ENCODE results near the gene TTC28. TPM values are rescaled to one million over a fixed set of nuclear protein-coding genes. Genes with fewer than 3 reads are reported as not detected.

The TTC28 gene
- polyA plus RNA-seq, 1 donor from 2014 or later: 14.8 TPM

DNA sequence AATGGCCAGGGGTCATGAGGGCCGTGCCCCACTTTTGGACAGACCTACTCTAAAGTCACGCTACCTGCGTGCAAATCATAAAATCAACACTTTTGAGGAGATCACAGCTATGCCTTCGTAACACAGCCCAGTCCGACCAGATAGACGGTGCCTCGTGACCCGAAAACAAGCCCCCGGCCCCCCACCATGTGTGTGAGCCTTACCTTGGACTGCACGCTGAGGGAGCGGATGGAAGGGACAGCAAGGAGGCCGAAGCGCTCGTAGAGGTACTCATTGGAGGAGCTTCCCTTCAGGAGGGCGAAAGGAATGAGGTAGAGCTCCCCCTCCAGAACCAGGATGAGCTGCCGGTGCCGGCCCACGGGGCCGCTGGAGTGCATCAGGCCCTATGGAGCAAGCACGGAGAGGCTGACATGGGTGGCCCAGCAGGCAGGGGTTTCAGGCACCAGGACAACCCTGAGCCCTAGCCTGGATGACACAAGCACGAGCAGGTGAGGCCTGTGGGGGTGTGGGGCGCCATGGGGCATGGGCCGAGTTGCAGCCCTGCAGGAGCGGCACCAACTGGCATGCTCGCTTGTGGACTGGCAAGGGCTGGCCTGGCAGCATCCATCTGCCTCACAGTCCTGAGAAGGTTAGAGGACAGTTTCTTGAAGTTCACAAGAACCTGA lies 678.3 kb downstream of the TTC28 start:
- H4K20me1 ChIP-seq (ENCODE audit: insufficient read depth): no peaks in the 10 kb centered on the region

DNA sequence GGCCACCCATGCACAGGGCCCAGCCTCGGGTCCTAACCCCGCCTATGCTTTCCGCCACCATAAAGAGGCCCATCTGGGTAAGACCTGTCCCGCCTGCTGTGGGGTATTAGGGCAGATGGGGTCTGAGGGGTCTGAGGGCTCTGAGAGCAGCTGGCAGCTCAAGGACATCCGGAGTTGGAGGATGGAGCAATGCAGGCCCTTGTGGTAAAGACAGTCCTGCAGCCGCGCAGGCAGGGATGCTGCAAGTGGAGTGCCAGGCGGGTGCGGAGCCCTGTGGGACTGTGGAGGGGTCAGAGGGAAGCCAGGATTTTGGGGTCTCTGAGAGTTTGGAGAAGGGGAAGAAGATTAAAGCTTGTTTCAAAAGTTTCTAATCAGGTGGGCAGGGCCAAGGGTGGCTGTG lies 679.3 kb downstream of the TTC28 start:
- H3F3A ChIP-seq (ENCODE audit: insufficient read depth, low read length, poor library complexity, severe bottlenecking): no peaks in the 10 kb centered on the region
- no peaks in the 10 kb centered on the region for H3K27me3 ChIP-seq (ENCODE audit: insufficient read depth, low read depth, low read length)
- no peak overlapping the region for H3K4me2 ChIP-seq (ENCODE audit: low read length)
- H3K4me3 ChIP-seq (ENCODE audit: low read length): no peak overlapping the region
- no peaks in the 10 kb centered on the region for H3K36me3 ChIP-seq (ENCODE audit: insufficient read depth, low read length)
- no peak overlapping the region for H3K9ac ChIP-seq (ENCODE audit: low read length)
- no peaks in the 10 kb centered on the region for H3K79me2 ChIP-seq (replicated peaks; ENCODE audit: insufficient read depth, low read length)
- H2AFZ ChIP-seq (ENCODE audit: low read depth, low read length): no peak overlapping the region
- H3K9me2 ChIP-seq (ENCODE audit: insufficient read depth, low read length): no peaks in the 10 kb centered on the region
- H4K20me1 ChIP-seq (ENCODE audit: insufficient read depth): no peaks in the 10 kb centered on the region
- no peaks in the 10 kb centered on the region for H3K9me3 ChIP-seq (ENCODE audit: low read length)
- no peak overlapping the region for H3K27ac ChIP-seq (ENCODE audit: low read length)
- no peak for TF ChIP-seq TAF1 (IDR thresholded peaks at IDR 0.05; ENCODE audit: low read depth)
- no peak for TF ChIP-seq RAD21 (conservative IDR thresholded peaks at IDR 0.05)
- TF ChIP-seq MXI1 (conservative IDR thresholded peaks at IDR 0.05; ENCODE audit: poor library complexity, severe bottlenecking): no peak
- no peak for TF ChIP-seq EP300 (conservative IDR thresholded peaks at IDR 0.05; ENCODE audit: poor library complexity, severe bottlenecking)
- no peak for TF ChIP-seq EZH2 (IDR thresholded peaks at IDR 0.05; ENCODE audit: borderline replicate concordance, insufficient read depth, low read length, poor library complexity, severe bottlenecking)
- TF ChIP-seq SMC3 (conservative IDR thresholded peaks at IDR 0.05; ENCODE audit: poor library complexity): no peak
- no peak for TF ChIP-seq POLR2AphosphoS5 (IDR thresholded peaks at IDR 0.05)
- TF ChIP-seq, protein P1, sequence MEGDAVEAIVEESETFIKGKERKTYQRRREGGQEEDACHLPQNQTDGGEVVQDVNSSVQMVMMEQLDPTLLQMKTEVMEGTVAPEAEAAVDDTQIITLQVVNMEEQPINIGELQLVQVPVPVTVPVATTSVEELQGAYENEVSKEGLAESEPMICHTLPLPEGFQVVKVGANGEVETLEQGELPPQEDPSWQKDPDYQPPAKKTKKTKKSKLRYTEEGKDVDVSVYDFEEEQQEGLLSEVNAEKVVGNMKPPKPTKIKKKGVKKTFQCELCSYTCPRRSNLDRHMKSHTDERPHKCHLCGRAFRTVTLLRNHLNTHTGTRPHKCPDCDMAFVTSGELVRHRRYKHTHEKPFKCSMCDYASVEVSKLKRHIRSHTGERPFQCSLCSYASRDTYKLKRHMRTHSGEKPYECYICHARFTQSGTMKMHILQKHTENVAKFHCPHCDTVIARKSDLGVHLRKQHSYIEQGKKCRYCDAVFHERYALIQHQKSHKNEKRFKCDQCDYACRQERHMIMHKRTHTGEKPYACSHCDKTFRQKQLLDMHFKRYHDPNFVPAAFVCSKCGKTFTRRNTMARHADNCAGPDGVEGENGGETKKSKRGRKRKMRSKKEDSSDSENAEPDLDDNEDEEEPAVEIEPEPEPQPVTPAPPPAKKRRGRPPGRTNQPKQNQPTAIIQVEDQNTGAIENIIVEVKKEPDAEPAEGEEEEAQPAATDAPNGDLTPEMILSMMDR (IDR thresholded peaks at IDR 0.05; ENCODE audit: poor library complexity, severe bottlenecking): no peak

More for the DNA sequence above, 678.3 kb downstream of the TTC28 start:
- no peak overlapping the region for H3K27ac ChIP-seq (ENCODE audit: low read length)
- no peak overlapping the region for H3K9ac ChIP-seq (ENCODE audit: low read length)
- TF ChIP-seq MXI1 (conservative IDR thresholded peaks at IDR 0.05; ENCODE audit: poor library complexity, severe bottlenecking) (no peak), RAD21 (conservative IDR thresholded peaks at IDR 0.05) (no peak), POLR2AphosphoS5 (IDR thresholded peaks at IDR 0.05) (no peak), TAF1 (IDR thresholded peaks at IDR 0.05; ENCODE audit: low read depth) (no peak), EP300 (conservative IDR thresholded peaks at IDR 0.05; ENCODE audit: poor library complexity, severe bottlenecking) (no peak), REST (IDR thresholded peaks at IDR 0.05; ENCODE audit: borderline replicate concordance) (no peak), EZH2 (IDR thresholded peaks at IDR 0.05; ENCODE audit: borderline replicate concordance, insufficient read depth, low read length, poor library complexity, severe bottlenecking) (no peak), SMC3 (conservative IDR thresholded peaks at IDR 0.05; ENCODE audit: poor library complexity) (no peak)
- TF ChIP-seq, protein P1 (IDR thresholded peaks at IDR 0.05; ENCODE audit: poor library complexity, severe bottlenecking): no peak
- no peak overlapping the region for H2AFZ ChIP-seq (ENCODE audit: low read depth, low read length)
- H3K9me3 ChIP-seq (ENCODE audit: low read length): no peaks in the 10 kb centered on the region
- no peaks in the 10 kb centered on the region for H3F3A ChIP-seq (ENCODE audit: insufficient read depth, low read length, poor library complexity, severe bottlenecking)
- no peak overlapping the region for H3K4me2 ChIP-seq (ENCODE audit: low read length)
- no peaks in the 10 kb centered on the region for H3K79me2 ChIP-seq (replicated peaks; ENCODE audit: insufficient read depth, low read length)
- no peaks in the 10 kb centered on the region for H3K9me2 ChIP-seq (ENCODE audit: insufficient read depth, low read length)
- H3K27me3 ChIP-seq (ENCODE audit: insufficient read depth, low read depth, low read length): no peaks in the 10 kb centered on the region
- H3K36me3 ChIP-seq (ENCODE audit: insufficient read depth, low read length): no peaks in the 10 kb centered on the region
- H3K4me3 ChIP-seq (ENCODE audit: low read length): no peak overlapping the region

All from neural cell (in vitro differentiated cells).